SK-N-SH treated with all-trans-retinoic acid at 6 μM for 48 hours (cell line): ENCODE results near the gene KHK.

Experiments
- ATAC-seq: fragments of 200-7000 bp; cut with Tn5 transposase; 3 replicates; pipeline ENCODE4 v1.9.1; 2020; ENCODE audit warnings: mild to moderate bottlenecking, moderate library complexity
- BACH2 ChIP-seq: fragments of 250-450 bp; sonication (Bioruptor Pico); IDR thresholded peaks from 2 replicates; pipeline ENCODE4 v1.9.0; 2021; ENCODE audit warnings: mild to moderate bottlenecking, borderline replicate concordance
- CSDC2 ChIP-seq: fragments of 250-450 bp; sonication (Bioruptor Pico); IDR thresholded peaks from 2 replicates; pipeline ENCODE4 v1.5.0; 2020; ENCODE audit warnings: mild to moderate bottlenecking, moderate library complexity
- ESRRG ChIP-seq: fragments of 250-450 bp; sonication (Bioruptor Pico); IDR thresholded peaks from 2 replicates; pipeline ENCODE4 v1.6.1; 2021; ENCODE audit warnings: mild to moderate bottlenecking
- ISL1 ChIP-seq: fragments of 250-450 bp; sonication (Bioruptor Pico); IDR thresholded peaks from 2 replicates; pipeline ENCODE4 v2.1.2; 2022; ENCODE audit warnings: mild to moderate bottlenecking, moderate library complexity
- OSR1 ChIP-seq: fragments of 250-450 bp; sonication (Bioruptor Pico); IDR thresholded peaks from 2 replicates; pipeline ENCODE4 v1.8.0; 2022; ENCODE audit warnings: moderate library complexity, mild to moderate bottlenecking, inconsistent platforms
- POU6F1 ChIP-seq: fragments of 250-450 bp; sonication (Bioruptor Pico); IDR thresholded peaks from 2 replicates; pipeline ENCODE4 v1.8.0; 2021; ENCODE audit warnings: low read depth, mild to moderate bottlenecking, moderate library complexity, borderline replicate concordance
- PPARA ChIP-seq: fragments of 250-450 bp; sonication (Bioruptor Pico); IDR thresholded peaks from 2 replicates; pipeline ENCODE4 v1.5.0; 2020; ENCODE audit warnings: mild to moderate bottlenecking, borderline replicate concordance
- RARB ChIP-seq: fragments of 250-450 bp; sonication (Bioruptor Pico); IDR thresholded peaks from 2 replicates; pipeline ENCODE4 v1.8.0; 2021; ENCODE audit warnings: mild to moderate bottlenecking, moderate library complexity
- SNAI2 ChIP-seq: fragments of 250-450 bp; sonication (Bioruptor Pico); IDR thresholded peaks from 2 replicates; pipeline ENCODE4 v1.5.0; 2020; ENCODE audit warnings: mild to moderate bottlenecking, moderate library complexity
- TOX ChIP-seq: fragments of 250-450 bp; sonication (Bioruptor Pico); IDR thresholded peaks from 2 replicates; pipeline ENCODE4 v1.8.0; 2021; ENCODE audit warnings: mild to moderate bottlenecking, moderate library complexity, borderline replicate concordance
- TSHZ2 ChIP-seq: fragments of 250-450 bp; sonication (Bioruptor Pico); IDR thresholded peaks from 2 replicates; pipeline ENCODE4 v1.5.0; 2020; ENCODE audit warnings: mild to moderate bottlenecking, moderate library complexity
- ZC3H10 ChIP-seq: fragments of 250-450 bp; sonication (Bioruptor Pico); IDR thresholded peaks from 2 replicates; pipeline ENCODE4 v1.5.1; 2021; ENCODE audit warnings: mild to moderate bottlenecking, moderate library complexity
- ZFP3 ChIP-seq: fragments of 250-450 bp; sonication (Bioruptor Pico); IDR thresholded peaks from 2 replicates; pipeline ENCODE4 v1.5.0; 2020; ENCODE audit warnings: mild to moderate bottlenecking, moderate library complexity
- ZFP30 ChIP-seq: fragments of 450-650 bp; formaldehyde crosslinking; IDR thresholded peaks from 2 replicates; pipeline ENCODE4 v1.5.0; 2022; ENCODE audit warnings: mild to moderate bottlenecking, moderate library complexity
- ZNF565 ChIP-seq: fragments of 450-650 bp; formaldehyde crosslinking; conservative IDR thresholded peaks from 2 replicates; pipeline ENCODE4 v1.5.0; 2020; ENCODE audit warnings: low read depth, mild to moderate bottlenecking, moderate library complexity
- ZNF70 ChIP-seq: fragments of 450-650 bp; formaldehyde crosslinking; IDR thresholded peaks from 2 replicates; pipeline ENCODE4 v1.5.0; 2020; ENCODE audit warnings: mild to moderate bottlenecking, moderate library complexity
- ZNF8 ChIP-seq: fragments of 450-650 bp; formaldehyde crosslinking; IDR thresholded peaks from 2 replicates; pipeline ENCODE4 v1.5.0; 2020; ENCODE audit warnings: mild to moderate bottlenecking, moderate library complexity
- TF ChIP-seq, protein P1 (sequence below): fragments of 250-450 bp; sonication (Bioruptor Pico); IDR thresholded peaks from 2 replicates; pipeline ENCODE4 v1.8.0; 2020; ENCODE audit warnings: mild to moderate bottlenecking, moderate library complexity, borderline replicate concordance
- TF ChIP-seq, protein P2 (sequence below): fragments of 250-450 bp; sonication (Bioruptor Pico); IDR thresholded peaks from 2 replicates; pipeline ENCODE4 v1.5.1; 2020; ENCODE audit warnings: low read depth, mild to moderate bottlenecking, moderate library complexity
- TF ChIP-seq, protein P3 (sequence below): fragments of 250-450 bp; sonication (Bioruptor Pico); IDR thresholded peaks from 2 replicates; pipeline ENCODE4 v1.5.1; 2021; ENCODE audit warnings: mild to moderate bottlenecking, moderate library complexity

The KHK gene

GRCh38 chr2:27143285-27143684 lies 56.7 kb downstream of the KHK start:
- TF ChIP-seq OSR1 (CRISPR knock-in tag) (no peak), ZNF70 (CRISPR knock-in tag) (no peak), RARB (CRISPR knock-in tag) (no peak), ZFP3 (CRISPR knock-in tag) (no peak), ZNF565 (no peak), TSHZ2 (no peak), ZNF8 (no peak), ZFP30 (CRISPR knock-in tag) (no peak)
- no peak for ATAC-seq

GRCh38 chr2:27145682-27146081 lies 59.1 kb downstream of the KHK start:
- TF ChIP-seq ZFP30 (CRISPR knock-in tag) (no peak), ZC3H10 (CRISPR knock-in tag) (no peak), SNAI2 (CRISPR knock-in tag) (no peak), PPARA (CRISPR knock-in tag) (no peak), OSR1 (CRISPR knock-in tag) (no peak), ISL1 (CRISPR knock-in tag) (no peak), POU6F1 (CRISPR knock-in tag) (no peak), ZNF70 (CRISPR knock-in tag) (no peak), ZNF8 (no peak), ESRRG (CRISPR knock-in tag) (no peak), ZNF565 (no peak), TSHZ2 (no peak), CSDC2 (CRISPR knock-in tag) (no peak), BACH2 (no peak), TOX (CRISPR knock-in tag) (no peak)
- TF ChIP-seq, protein P1, sequence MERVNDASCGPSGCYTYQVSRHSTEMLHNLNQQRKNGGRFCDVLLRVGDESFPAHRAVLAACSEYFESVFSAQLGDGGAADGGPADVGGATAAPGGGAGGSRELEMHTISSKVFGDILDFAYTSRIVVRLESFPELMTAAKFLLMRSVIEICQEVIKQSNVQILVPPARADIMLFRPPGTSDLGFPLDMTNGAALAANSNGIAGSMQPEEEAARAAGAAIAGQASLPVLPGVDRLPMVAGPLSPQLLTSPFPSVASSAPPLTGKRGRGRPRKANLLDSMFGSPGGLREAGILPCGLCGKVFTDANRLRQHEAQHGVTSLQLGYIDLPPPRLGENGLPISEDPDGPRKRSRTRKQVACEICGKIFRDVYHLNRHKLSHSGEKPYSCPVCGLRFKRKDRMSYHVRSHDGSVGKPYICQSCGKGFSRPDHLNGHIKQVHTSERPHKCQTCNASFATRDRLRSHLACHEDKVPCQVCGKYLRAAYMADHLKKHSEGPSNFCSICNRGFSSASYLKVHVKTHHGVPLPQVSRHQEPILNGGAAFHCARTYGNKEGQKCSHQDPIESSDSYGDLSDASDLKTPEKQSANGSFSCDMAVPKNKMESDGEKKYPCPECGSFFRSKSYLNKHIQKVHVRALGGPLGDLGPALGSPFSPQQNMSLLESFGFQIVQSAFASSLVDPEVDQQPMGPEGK (CRISPR knock-in tag): no peak
- TF ChIP-seq, protein P2, sequence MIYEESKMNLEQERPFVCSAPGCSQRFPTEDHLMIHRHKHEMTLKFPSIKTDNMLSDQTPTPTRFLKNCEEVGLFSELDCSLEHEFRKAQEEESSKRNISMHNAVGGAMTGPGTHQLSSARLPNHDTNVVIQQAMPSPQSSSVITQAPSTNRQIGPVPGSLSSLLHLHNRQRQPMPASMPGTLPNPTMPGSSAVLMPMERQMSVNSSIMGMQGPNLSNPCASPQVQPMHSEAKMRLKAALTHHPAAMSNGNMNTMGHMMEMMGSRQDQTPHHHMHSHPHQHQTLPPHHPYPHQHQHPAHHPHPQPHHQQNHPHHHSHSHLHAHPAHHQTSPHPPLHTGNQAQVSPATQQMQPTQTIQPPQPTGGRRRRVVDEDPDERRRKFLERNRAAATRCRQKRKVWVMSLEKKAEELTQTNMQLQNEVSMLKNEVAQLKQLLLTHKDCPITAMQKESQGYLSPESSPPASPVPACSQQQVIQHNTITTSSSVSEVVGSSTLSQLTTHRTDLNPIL: no peak
- TF ChIP-seq, protein P3, sequence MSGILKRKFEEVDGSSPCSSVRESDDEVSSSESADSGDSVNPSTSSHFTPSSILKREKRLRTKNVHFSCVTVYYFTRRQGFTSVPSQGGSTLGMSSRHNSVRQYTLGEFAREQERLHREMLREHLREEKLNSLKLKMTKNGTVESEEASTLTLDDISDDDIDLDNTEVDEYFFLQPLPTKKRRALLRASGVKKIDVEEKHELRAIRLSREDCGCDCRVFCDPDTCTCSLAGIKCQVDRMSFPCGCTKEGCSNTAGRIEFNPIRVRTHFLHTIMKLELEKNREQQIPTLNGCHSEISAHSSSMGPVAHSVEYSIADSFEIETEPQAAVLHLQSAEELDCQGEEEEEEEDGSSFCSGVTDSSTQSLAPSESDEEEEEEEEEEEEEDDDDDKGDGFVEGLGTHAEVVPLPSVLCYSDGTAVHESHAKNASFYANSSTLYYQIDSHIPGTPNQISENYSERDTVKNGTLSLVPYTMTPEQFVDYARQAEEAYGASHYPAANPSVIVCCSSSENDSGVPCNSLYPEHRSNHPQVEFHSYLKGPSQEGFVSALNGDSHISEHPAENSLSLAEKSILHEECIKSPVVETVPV (CRISPR knock-in tag): no peak
- TF ChIP-seq, all 23 proteins: peak for 0
- no peak for ATAC-seq
